A673 (cell line): ENCODE results near the gene ZKSCAN3. TPM values are rescaled to one million over a fixed set of nuclear protein-coding genes. Genes with fewer than 3 reads are reported as not detected.
A peak's percentile ranks its signal among the peaks of the same experiment; 100 is the strongest.

Experiments
- BruUV-seq: library from RNA; stranded (reverse); fragments of 400-500 nt; replicated peaks from 2 replicates; lab custom pipeline; 2021; lab: Mats Ljungman, UMichigan
- CTCF ChIA-PET: fragments of 300-600 bp; sonication (Branson Sonifier 250); formaldehyde crosslinking; loops from one replicate; lab custom pipeline; 2022; ENCODE audit warnings: antibody characterized with exemption; lab: Charles Lee
- POLR2A ChIA-PET: fragments of 300-600 bp; sonication (Branson Sonifier 250); formaldehyde crosslinking; loops from one replicate; lab custom pipeline; 2022; ENCODE audit warnings: antibody characterized with exemption; ENCODE audit not compliant: low non-redundant PET; lab: Charles Lee
- DNase-seq: peaks from one replicate; pipeline ENCODE4 v3.0.0-alpha.2; 2015; ENCODE audit warnings: low spot score
- H3K27ac ChIP-seq: fragments of 200-600 bp; sonication (generic); 2 replicates; pipeline ENCODE4 v1.5.1; 2016; ENCODE audit warnings: mixed run types, low read depth, mild to moderate bottlenecking, mixed read lengths, antibody characterized with exemption, low read length; ENCODE audit not compliant: poor library complexity, severe bottlenecking
- H3K27me3 ChIP-seq: fragments of 200-600 bp; sonication (generic); replicated peaks from 2 replicates; pipeline ENCODE4 v1.6.1; 2017; ENCODE audit warnings: mixed run types, low read depth, mild to moderate bottlenecking, mixed read lengths, antibody characterized with exemption, low read length; ENCODE audit not compliant: insufficient read depth, poor library complexity
- H3K36me3 ChIP-seq: fragments of 200-600 bp; sonication (generic); 2 replicates; pipeline ENCODE4 v1.6.1; 2016; ENCODE audit warnings: mixed run types, mild to moderate bottlenecking, mixed read lengths, antibody characterized with exemption, low read length; ENCODE audit not compliant: insufficient read depth, poor library complexity, severe bottlenecking
- H3K4me1 ChIP-seq: fragments of 200-600 bp; sonication (generic); 2 replicates; pipeline ENCODE4 v1.6.1; 2017; ENCODE audit warnings: mixed run types, mild to moderate bottlenecking, mixed read lengths, antibody characterized with exemption, low read length; ENCODE audit not compliant: insufficient read depth, poor library complexity, severe bottlenecking
- H3K4me3 ChIP-seq: fragments of 200-600 bp; sonication (generic); 2 replicates; pipeline ENCODE4 v1.5.1; 2016; ENCODE audit warnings: low read depth, mixed run types, mild to moderate bottlenecking, mixed read lengths, low read length; ENCODE audit not compliant: poor library complexity, severe bottlenecking
- H3K9me3 ChIP-seq: fragments of 200-600 bp; sonication (generic); 2 replicates; pipeline ENCODE4 v1.6.1; 2016; ENCODE audit warnings: mixed run types, low read depth, mild to moderate bottlenecking, mixed read lengths, antibody characterized with exemption, low read length; ENCODE audit not compliant: poor library complexity, severe bottlenecking
- CTCF ChIP-seq: fragments of 300-800, 200-600 bp; sonication (generic); conservative IDR thresholded peaks from 2 replicates; pipeline ENCODE4 v1.5.1; 2017; ENCODE audit warnings: low read depth, mild to moderate bottlenecking, antibody characterized with exemption, low read length, moderate library complexity, mixed read lengths
- EZH2 ChIP-seq: fragments of 200-600 bp; sonication (generic); IDR thresholded peaks from 2 replicates; pipeline ENCODE4 v1.6.1; 2017; ENCODE audit warnings: borderline replicate concordance, low read depth, mild to moderate bottlenecking, mixed read lengths, antibody characterized with exemption, low read length; ENCODE audit not compliant: poor library complexity, severe bottlenecking
- intact Hi-C: fragments of 100-400 bp; cut with micrococcal nuclease; formaldehyde crosslinking; loops from one replicate; pipeline ENCODE4 v1.10.0; 2022; ENCODE audit not compliant: unreplicated experiment
- total RNA-seq: library from RNA; stranded (reverse); gene quantifications from 2 replicates; pipeline ENCODE4 v1.2.3, GENCODE V29; 2021

Gene ZKSCAN3
- total RNA-seq, 1 experiment from 2014 or later: 8.7 TPM

- ChIA-PET POLR2A (no interaction called here), CTCF (no interaction called here)
- no TSS peak for BruUV-seq
- TF ChIP-seq CTCF: no peak
- no peak for TF ChIP-seq EZH2
- Histone ChIP-seq H3K27me3 (peaks cover 14% of the 10 kb centered on the region), H3K27ac (peak overlapping the region; percentile 55), H3K36me3 (no peaks in the 10 kb centered on the region), H3K4me3 (peak overlapping the region; percentile 91), H3K9me3 (no peaks in the 10 kb centered on the region), H3K4me1 (peaks cover 7% of the 10 kb centered on the region)
- intact Hi-C loops: no loop called here
- no peak for DNase-seq
Measured at GRCh38 chr6:28351087-28351486, 1.3 kb downstream of the ZKSCAN3 start.

- intact Hi-C loops: no loop called here
- ChIA-PET POLR2A (no interaction called here), CTCF (no interaction called here)
- Histone ChIP-seq H3K27me3 (peaks cover 11% of the 10 kb centered on the region), H3K27ac (peak overlapping the region; percentile 55), H3K36me3 (no peaks in the 10 kb centered on the region), H3K4me1 (peaks cover 10% of the 10 kb centered on the region), H3K9me3 (no peaks in the 10 kb centered on the region), H3K4me3 (peak overlapping the region; percentile 91)
- DNase-seq: no peak
- BruUV-seq: no TSS peak
- TF ChIP-seq CTCF: no peak
- no peak for TF ChIP-seq EZH2
Measured at GRCh38 chr6:28351493-28351925, 1.8 kb downstream of the ZKSCAN3 start.

- ChIA-PET POLR2A (no interaction called here), CTCF (no interaction called here)
- intact Hi-C loops: no loop called here
- no peak overlapping the region for H3K4me3 ChIP-seq
- H3K36me3 ChIP-seq: no peaks in the 10 kb centered on the region
- TF ChIP-seq CTCF (no peak), EZH2 (no peak)
- DNase-seq: no peak
- H3K9me3 ChIP-seq: no peaks in the 10 kb centered on the region
- H3K4me1 ChIP-seq: peaks cover 14% of the 10 kb centered on the region
- no TSS peak for BruUV-seq
- no peaks in the 10 kb centered on the region for H3K27me3 ChIP-seq
- no peak overlapping the region for H3K27ac ChIP-seq
Measured at GRCh38 chr6:28353356-28353755, 3.6 kb downstream of the ZKSCAN3 start.
